ENCODE data around the gene TNS2. TPM values are rescaled to one million over a fixed set of nuclear protein-coding genes. Genes with fewer than 3 reads are reported as not detected.

Gene TNS2
- total RNA-seq, 2 donors from 2014 or later, result 1.5 to 2.6 TPM

- Mint-ChIP-seq H3K36me3 (ENCODE audit: insufficient read depth in 2 of 2) (peaks cover 0 to 5% of the 10 kb centered on the region in 2 donors), H3K4me3 (peak overlapping the region; percentile 86 to 99), H3K27ac (peak overlapping the region; percentile 61), H3K4me1 (ENCODE audit: low read depth) (peaks cover 36% of the 10 kb centered on the region), H3K9me3 (no peaks in the 10 kb centered on the region), H3K27me3 (ENCODE audit: low read depth) (peaks cover 7% of the 10 kb centered on the region)
- DNase-seq, result peak; percentile 66
- ATAC-seq (replicated peaks in 1 of 2), result peak; percentile 51 to 61
These were observed 3.1 kb upstream of the TNS2 start for GRCh38 chr12:53046655-53047220.

- Mint-ChIP-seq H3K27ac (no peak overlapping the region), H3K4me3 (peak overlapping the region; percentile 57 to 76), H3K9me3 (no peaks in the 10 kb centered on the region), H3K4me1 (ENCODE audit: low read depth) (peaks cover 36% of the 10 kb centered on the region), H3K36me3 (ENCODE audit: insufficient read depth in 2 of 2) (peaks cover 0 to 5% of the 10 kb centered on the region in 2 donors), H3K27me3 (ENCODE audit: low read depth) (peaks cover 7% of the 10 kb centered on the region)
- peak; percentile 78 to 87 for ATAC-seq (replicated peaks in 1 of 2)
- DNase-seq, result peak; percentile 76 to 88
These were observed 2.4 kb upstream of the TNS2 start for GRCh38 chr12:53047221-53048032.

GRCh38 chr12:53048033-53048779 lies 1.7 kb upstream of the TNS2 start:
- Mint-ChIP-seq H3K36me3 (ENCODE audit: insufficient read depth in 2 of 2) (peaks cover 0 to 2% of the 10 kb centered on the region in 2 donors), H3K27me3 (ENCODE audit: low read depth) (peaks cover 7% of the 10 kb centered on the region), H3K4me3 (peak overlapping the region; percentile 57 to 76), H3K9me3 (no peaks in the 10 kb centered on the region), H3K4me1 (ENCODE audit: low read depth) (peaks cover 36% of the 10 kb centered on the region), H3K27ac (no peak overlapping the region)
- ATAC-seq (replicated peaks in 1 of 2), result no peak
- no peak for DNase-seq

GRCh38 chr12:53048780-53049401 lies 974 bp upstream of the TNS2 start:
- Mint-ChIP-seq H3K4me1 (ENCODE audit: low read depth) (peaks cover 42% of the 10 kb centered on the region), H3K27ac (no peak overlapping the region), H3K9me3 (no peaks in the 10 kb centered on the region), H3K27me3 (ENCODE audit: low read depth) (peaks cover 7% of the 10 kb centered on the region), H3K4me3 (peak overlapping the region in 1 of 2 donors; percentile 17), H3K36me3 (ENCODE audit: insufficient read depth in 2 of 2) (peaks cover 0 to 2% of the 10 kb centered on the region in 2 donors)
- no peak for ATAC-seq (replicated peaks in 1 of 2)
- DNase-seq, result no peak

GRCh38 chr12:53050426-53051057 lies 677 bp downstream of the TNS2 start:
- H3K9me3 Mint-ChIP-seq, result no peaks in the 10 kb centered on the region
- no peak overlapping the region for H3K27ac Mint-ChIP-seq
- ATAC-seq (replicated peaks in 1 of 2) (no peak), DNase-seq (no peak)
- no peaks in the 10 kb centered on the region for H3K27me3 Mint-ChIP-seq (ENCODE audit: low read depth)
- H3K4me1 Mint-ChIP-seq (ENCODE audit: low read depth), result peaks cover 42% of the 10 kb centered on the region
- no peak overlapping the region for H3K4me3 Mint-ChIP-seq
- H3K36me3 Mint-ChIP-seq (ENCODE audit: insufficient read depth in 2 of 2), result peaks cover 0 to 2% of the 10 kb centered on the region in 2 donors

GRCh38 chr12:53051058-53051880 lies 1.4 kb downstream of the TNS2 start:
- Mint-ChIP-seq H3K27ac (no peak overlapping the region), H3K36me3 (ENCODE audit: insufficient read depth in 2 of 2) (peaks cover 0 to 2% of the 10 kb centered on the region in 2 donors), H3K27me3 (ENCODE audit: low read depth) (no peaks in the 10 kb centered on the region), H3K4me3 (no peak overlapping the region), H3K9me3 (no peaks in the 10 kb centered on the region), H3K4me1 (ENCODE audit: low read depth) (peaks cover 35% of the 10 kb centered on the region)
- ATAC-seq (replicated peaks in 1 of 2) (no peak), DNase-seq (no peak)

GRCh38 chr12:53051881-53052412 lies 2.1 kb downstream of the TNS2 start:
- H3K4me1 Mint-ChIP-seq (ENCODE audit: low read depth), result peaks cover 28% of the 10 kb centered on the region
- H3K27ac Mint-ChIP-seq, result no peak overlapping the region
- H3K4me3 Mint-ChIP-seq, result no peak overlapping the region
- no peaks in the 10 kb centered on the region for H3K27me3 Mint-ChIP-seq (ENCODE audit: low read depth)
- no peak for DNase-seq
- H3K36me3 Mint-ChIP-seq (ENCODE audit: insufficient read depth in 2 of 2), result no peaks in the 10 kb centered on the region
- ATAC-seq (replicated peaks in 1 of 2), result no peak
- H3K9me3 Mint-ChIP-seq, result no peaks in the 10 kb centered on the region

- H3K36me3 Mint-ChIP-seq (ENCODE audit: insufficient read depth in 2 of 2), result no peaks in the 10 kb centered on the region
- H3K27ac Mint-ChIP-seq, result no peak overlapping the region
- no peak overlapping the region for H3K4me3 Mint-ChIP-seq
- no peaks in the 10 kb centered on the region for H3K9me3 Mint-ChIP-seq
- ATAC-seq (replicated peaks in 1 of 2) (no peak), DNase-seq (no peak)
- no peaks in the 10 kb centered on the region for H3K27me3 Mint-ChIP-seq (ENCODE audit: low read depth)
- peaks cover 28% of the 10 kb centered on the region for H3K4me1 Mint-ChIP-seq (ENCODE audit: low read depth)
These were observed 2.8 kb downstream of the TNS2 start for GRCh38 chr12:53052419-53053217.

- no peaks in the 10 kb centered on the region for H3K36me3 Mint-ChIP-seq (ENCODE audit: insufficient read depth in 2 of 2)
- H3K9me3 Mint-ChIP-seq, result no peaks in the 10 kb centered on the region
- H3K27ac Mint-ChIP-seq, result peak overlapping the region; percentile 85
- peak overlapping the region; percentile 96 to 98 for H3K4me3 Mint-ChIP-seq
- ATAC-seq (replicated peaks in 1 of 2) (peak; percentile 19 to 20), DNase-seq (peak; percentile 54 to 66)
- H3K4me1 Mint-ChIP-seq (ENCODE audit: low read depth), result peaks cover 27% of the 10 kb centered on the region
- no peaks in the 10 kb centered on the region for H3K27me3 Mint-ChIP-seq (ENCODE audit: low read depth)
These were observed 3.6 kb downstream of the TNS2 start for GRCh38 chr12:53053218-53054111.

GRCh38 chr12:53054112-53054878 lies 4.4 kb downstream of the TNS2 start:
- Mint-ChIP-seq H3K4me3 (peak overlapping the region; percentile 96 to 98), H3K36me3 (ENCODE audit: insufficient read depth in 2 of 2) (no peaks in the 10 kb centered on the region), H3K27ac (peak overlapping the region; percentile 85), H3K27me3 (ENCODE audit: low read depth) (no peaks in the 10 kb centered on the region), H3K9me3 (no peaks in the 10 kb centered on the region), H3K4me1 (ENCODE audit: low read depth) (peaks cover 18% of the 10 kb centered on the region)
- DNase-seq (peak; percentile 92 to 95), ATAC-seq (replicated peaks in 1 of 2) (peak; percentile 93)

All from activated T-cell treated with anti-CD3 and anti-CD28 coated beads, Interleukin-2, amount 50 U/mL, for 72 hours (primary cell).